HL-60 (cell line): ENCODE measurements around the gene JPT2.

Source experiments
- POLR2AphosphoS5 ChIP-seq: IDR thresholded peaks from 2 replicates; pipeline ENCODE4 v1.6.1; 2012; ENCODE audit warnings: low read depth
- TF ChIP-seq, protein P1 (sequence below): IDR thresholded peaks from one replicate; pipeline ENCODE4 v1.5.1; 2011; ENCODE audit warnings: low read length, control low read depth, inconsistent platforms; ENCODE audit not compliant: insufficient read depth

DNA sequence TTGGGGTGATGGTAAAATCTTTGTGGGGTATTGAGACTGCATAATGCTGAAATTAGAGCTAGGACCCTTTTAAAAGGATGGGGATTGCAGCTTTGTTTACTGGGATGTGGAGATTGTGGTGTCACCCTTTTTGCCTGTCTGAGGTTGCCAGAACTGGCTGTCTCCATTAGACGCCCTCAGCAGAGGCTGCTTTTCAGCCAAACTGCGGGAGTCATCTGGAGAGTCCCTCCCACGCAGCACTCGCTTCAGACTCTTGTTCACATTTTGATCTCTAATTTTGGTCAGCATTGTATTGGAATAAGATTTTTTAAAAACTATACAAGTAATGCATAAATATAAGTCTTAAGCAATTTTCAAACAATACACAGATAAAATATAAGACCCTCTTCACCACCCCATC is 27.9 kb upstream of the JPT2 start:
- TF ChIP-seq POLR2AphosphoS5, result no peak
- TF ChIP-seq, protein P1, sequence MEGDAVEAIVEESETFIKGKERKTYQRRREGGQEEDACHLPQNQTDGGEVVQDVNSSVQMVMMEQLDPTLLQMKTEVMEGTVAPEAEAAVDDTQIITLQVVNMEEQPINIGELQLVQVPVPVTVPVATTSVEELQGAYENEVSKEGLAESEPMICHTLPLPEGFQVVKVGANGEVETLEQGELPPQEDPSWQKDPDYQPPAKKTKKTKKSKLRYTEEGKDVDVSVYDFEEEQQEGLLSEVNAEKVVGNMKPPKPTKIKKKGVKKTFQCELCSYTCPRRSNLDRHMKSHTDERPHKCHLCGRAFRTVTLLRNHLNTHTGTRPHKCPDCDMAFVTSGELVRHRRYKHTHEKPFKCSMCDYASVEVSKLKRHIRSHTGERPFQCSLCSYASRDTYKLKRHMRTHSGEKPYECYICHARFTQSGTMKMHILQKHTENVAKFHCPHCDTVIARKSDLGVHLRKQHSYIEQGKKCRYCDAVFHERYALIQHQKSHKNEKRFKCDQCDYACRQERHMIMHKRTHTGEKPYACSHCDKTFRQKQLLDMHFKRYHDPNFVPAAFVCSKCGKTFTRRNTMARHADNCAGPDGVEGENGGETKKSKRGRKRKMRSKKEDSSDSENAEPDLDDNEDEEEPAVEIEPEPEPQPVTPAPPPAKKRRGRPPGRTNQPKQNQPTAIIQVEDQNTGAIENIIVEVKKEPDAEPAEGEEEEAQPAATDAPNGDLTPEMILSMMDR, result no peak
